Common myeloid progenitor, CD34-positive (primary cell): ENCODE data around the gene IL18RAP.

ENCODE experiments used
- CTCF ChIA-PET: fragments of 350-600 bp; sonication (Branson Sonifier 250); formaldehyde crosslinking; loops from one replicate; lab custom pipeline; 2021; ENCODE audit warnings: antibody characterized with exemption; lab: Charles Lee
- POLR2A ChIA-PET: fragments of 350-600 bp; sonication (Branson Sonifier 250); formaldehyde crosslinking; loops from one replicate; lab custom pipeline; 2021; ENCODE audit warnings: antibody characterized with exemption; lab: Charles Lee
- DNase-seq, 3 donors: peaks; one replicate each; pipeline versions ENCODE4 v3.0.0 to v3.0.0-alpha.2; 2013
- H3K27ac ChIP-seq, 2 experiments: 1 replicate in 1 of 2; 2 replicates in 1 of 2; pipeline ENCODE4 v1.7.0; 2013; ENCODE audit warnings: inconsistent platforms in 2 of 2, low read length in 2 of 2, mild to moderate bottlenecking in 2 of 2, low read depth in 1 of 2, moderate library complexity in 1 of 2; ENCODE audit not compliant: severe bottlenecking in 2 of 2, insufficient read depth in 1 of 2, poor library complexity in 1 of 2
- H3K27me3 ChIP-seq, 5 experiments: replicated peaks in 2 of 5; 1 replicate in 3 of 5; 2 replicates in 2 of 5; pipeline versions ENCODE4 v1.6.1 to v1.7.0; 2013; ENCODE audit warnings: low read length in 4 of 5, mild to moderate bottlenecking in 2 of 5, moderate library complexity in 2 of 5, inconsistent platforms in 1 of 5; ENCODE audit not compliant: insufficient read depth in 5 of 5, control insufficient read depth in 4 of 5
- H3K36me3 ChIP-seq, 4 experiments: 1 replicate in 2 of 4; 2 replicates in 2 of 4; pipeline versions ENCODE4 v1.6.1 to v1.7.0; 2013; ENCODE audit warnings: low read length in 3 of 4, control low read depth in 1 of 4, mild to moderate bottlenecking in 1 of 4; ENCODE audit not compliant: control insufficient read depth in 4 of 4, insufficient read depth in 4 of 4
- H3K4me1 ChIP-seq, 4 experiments: 1 replicate in 3 of 4; 2 replicates in 1 of 4; pipeline versions ENCODE4 v1.6.1 to v1.7.1; 2013; ENCODE audit warnings: low read length in 3 of 4, mild to moderate bottlenecking in 3 of 4, control low read depth in 1 of 4, inconsistent platforms in 1 of 4, moderate library complexity in 1 of 4; ENCODE audit not compliant: control insufficient read depth in 4 of 4, insufficient read depth in 4 of 4; ENCODE audit errors: control extremely low read depth in 1 of 4
- H3K4me3 ChIP-seq, 7 experiments: 1 replicate in 4 of 7; 2 replicates in 3 of 7; pipeline versions ENCODE4 v1.5.1 to v1.7.0; 2013; ENCODE audit warnings: mild to moderate bottlenecking in 7 of 7, low read length in 6 of 7, moderate library complexity in 6 of 7, inconsistent platforms in 2 of 7, low read depth in 2 of 7, control low read depth in 1 of 7; ENCODE audit not compliant: insufficient read depth in 4 of 7, control insufficient read depth in 1 of 7; ENCODE audit errors: extremely low read depth in 1 of 7
- H3K9me3 ChIP-seq, 5 experiments: 1 replicate in 4 of 5; 2 replicates in 1 of 5; pipeline versions ENCODE4 v1.6.1 to v1.7.1; 2013; ENCODE audit warnings: low read length in 4 of 5, mild to moderate bottlenecking in 2 of 5, inconsistent platforms in 1 of 5, low read depth in 1 of 5, moderate library complexity in 1 of 5; ENCODE audit not compliant: control insufficient read depth in 4 of 5, insufficient read depth in 2 of 5; ENCODE audit errors: control extremely low read depth in 1 of 5
- WGBS: methylation state at CpG from one replicate; pipeline ENCODE4 v1.1.5; 2013; ENCODE audit not compliant: insufficient coverage; 5-methylcytosine and 5-hydroxymethylcytosine counted together

IL18RAP gene

DNA sequence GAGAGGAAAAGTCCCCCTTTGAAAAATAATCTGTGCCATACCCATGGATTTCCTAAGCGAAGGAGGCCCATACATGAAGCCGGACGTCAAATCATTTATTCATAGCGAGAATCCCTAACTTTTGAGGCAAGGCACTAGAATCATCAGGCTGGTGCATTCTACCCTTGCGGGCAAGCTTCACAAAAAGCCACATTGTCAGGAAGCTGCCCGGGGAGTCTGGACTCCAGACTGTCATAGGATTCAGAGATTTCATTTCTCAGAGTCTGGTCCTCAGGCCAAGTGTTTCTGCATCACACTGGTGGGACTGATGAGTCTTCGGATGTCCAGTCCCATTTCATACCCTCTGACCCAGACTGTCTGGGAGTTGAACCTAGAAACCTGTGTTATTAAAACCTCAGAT is 59.0 kb downstream of the IL18RAP start:
- Histone ChIP-seq H3K9me3 (no peaks in the 10 kb centered on the region), H3K27ac (no peak overlapping the region), H3K27me3 (peaks cover 0 to 50% (median 19%) of the 10 kb centered on the region in 5 experiments), H3K4me1 (peaks cover 0 to 9% (median 0%) of the 10 kb centered on the region in 4 experiments), H3K36me3 (no peaks in the 10 kb centered on the region), H3K4me3 (no peak overlapping the region)
- WGBS, result 81% methylated on average over 6 of the region's 7 CpGs
- DNase-seq, result no peak
- POLR2A ChIA-PET, result no interaction called here
- CTCF ChIA-PET, result no interaction called here

DNA sequence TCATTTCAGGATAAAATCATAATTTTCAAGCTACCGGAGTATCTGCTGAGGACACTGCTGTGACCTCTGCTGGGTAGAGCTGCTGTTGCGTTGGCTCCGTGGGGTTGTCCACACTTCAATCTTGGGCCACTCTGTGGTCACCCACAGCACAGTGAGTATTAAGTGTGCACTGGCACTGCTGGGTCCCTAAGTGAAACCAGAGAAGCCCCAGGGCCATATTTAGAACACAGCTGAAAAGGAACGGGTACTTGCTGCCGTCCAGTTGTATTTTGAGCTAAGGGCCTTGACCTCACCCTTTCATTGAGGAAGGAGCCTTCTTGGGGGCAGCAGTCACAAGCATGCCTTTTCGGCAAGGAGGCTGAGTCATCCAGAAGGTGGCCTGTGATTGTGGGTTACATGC is 60.1 kb downstream of the IL18RAP start:
- WGBS, result 97% methylated on average over 6 of the region's 6 CpGs

DNA sequence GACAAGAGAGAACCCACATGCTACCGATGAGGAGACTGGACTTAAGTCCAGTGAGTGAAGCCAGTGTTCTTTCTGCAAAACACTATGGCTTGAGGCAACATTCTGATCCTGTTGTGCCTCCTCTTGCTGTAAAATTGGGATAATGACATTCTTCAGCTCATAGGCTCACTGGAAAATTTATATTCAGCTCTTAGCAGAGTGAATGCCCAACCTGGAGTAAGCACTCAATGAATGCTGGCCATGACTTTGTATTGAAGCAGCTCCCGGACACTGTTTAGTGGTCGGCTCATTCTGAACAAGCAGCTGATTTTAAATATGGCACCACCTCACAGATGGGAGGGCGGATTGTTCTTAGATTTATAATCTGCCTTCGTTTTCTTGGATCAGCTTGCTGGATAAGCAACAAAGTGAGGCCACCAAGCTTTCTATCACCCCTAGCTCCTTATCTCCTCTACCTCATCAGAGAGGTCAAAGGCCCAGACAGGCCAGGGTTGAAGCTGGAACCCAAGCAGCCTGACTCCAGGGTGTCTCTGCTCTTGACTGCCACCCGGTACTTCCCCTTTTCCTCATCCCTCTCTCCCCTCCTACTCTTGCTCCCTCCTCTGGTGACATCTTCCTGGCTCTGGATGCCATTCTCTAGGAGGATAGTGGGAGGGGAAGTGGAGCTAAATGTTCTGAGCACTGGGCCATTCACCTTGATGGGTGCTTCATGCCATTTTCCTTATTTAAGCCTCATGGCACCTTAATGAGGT is 61.5 kb downstream of the IL18RAP start:
- Histone ChIP-seq H3K36me3 (no peaks in the 10 kb centered on the region), H3K4me3 (no peak overlapping the region), H3K9me3 (no peaks in the 10 kb centered on the region), H3K4me1 (peaks cover 16 to 32% (median 17%) of the 10 kb centered on the region in 4 experiments), H3K27ac (no peak overlapping the region), H3K27me3 (peaks cover 0 to 41% (median 18%) of the 10 kb centered on the region in 5 experiments)
- 100% methylated on average over 4 of the region's 6 CpGs for WGBS
- ChIA-PET CTCF (interaction anchor here (1.8 to 2.8 kb wide), 2 partner anchors 10 to 136 kb away, joined by 3 to 18 read pairs; partner anchors contain the start of gene SLC9A4), POLR2A (no interaction called here)
- no peak for DNase-seq

More for the DNA sequence above, 60.1 kb downstream of the IL18RAP start:
- peaks cover 0 to 48% (median 22%) of the 10 kb centered on the region in 5 experiments for H3K27me3 ChIP-seq
- H3K4me1 ChIP-seq, result peaks cover 7 to 21% (median 9%) of the 10 kb centered on the region in 4 experiments
- H3K9me3 ChIP-seq, result no peaks in the 10 kb centered on the region
- H3K36me3 ChIP-seq, result no peaks in the 10 kb centered on the region
- H3K27ac ChIP-seq, result no peak overlapping the region
- no peak overlapping the region for H3K4me3 ChIP-seq
- ChIA-PET POLR2A (no interaction called here), CTCF (interaction anchor here (0.8 to 2.8 kb wide), 6 partner anchors 9 to 222 kb away, joined by 3 to 18 read pairs (median 4); partner anchors contain the start of gene SLC9A4)
- DNase-seq, result no peak

DNA sequence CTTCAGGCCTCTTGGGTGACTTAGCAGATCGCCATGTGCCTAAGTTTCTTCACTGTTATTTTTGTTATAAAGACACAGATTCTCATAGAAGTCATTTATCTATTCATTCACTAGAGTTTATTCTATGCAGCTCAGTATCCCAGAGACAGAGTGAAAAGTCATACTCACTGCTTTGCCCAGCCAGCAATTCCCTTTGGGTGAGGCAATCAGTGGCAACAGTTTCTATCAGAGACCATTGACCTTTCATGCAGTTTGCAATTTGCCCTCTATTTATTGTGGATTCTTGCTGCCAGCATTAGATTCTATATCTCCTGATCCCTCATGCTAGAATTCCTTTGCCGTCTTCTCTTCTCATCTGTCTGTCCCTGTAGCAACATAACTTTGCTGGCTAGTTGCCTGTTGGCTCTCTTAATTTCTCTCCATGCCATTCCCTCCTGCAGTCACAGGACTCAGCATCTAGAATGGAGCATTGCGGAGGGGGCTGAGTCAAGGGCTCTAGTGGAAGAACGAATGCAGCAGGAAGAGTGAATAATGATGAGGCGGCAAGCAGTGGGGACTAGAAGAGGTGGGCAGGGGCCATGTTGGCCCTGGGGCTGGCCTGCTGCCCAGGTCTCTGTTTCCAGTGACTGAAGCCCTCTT is 62.3 kb downstream of the IL18RAP start:
- no peak for DNase-seq
- ChIA-PET CTCF (interaction anchor here (2.8 kb wide), 1 partner anchor 11 kb away, joined by 18 read pairs; the partner anchor contains the start of gene SLC9A4), POLR2A (no interaction called here)
- Histone ChIP-seq H3K4me3 (no peak overlapping the region), H3K27ac (no peak overlapping the region), H3K4me1 (peaks cover 21 to 37% (median 24%) of the 10 kb centered on the region in 4 experiments), H3K27me3 (peaks cover 0 to 41% (median 16%) of the 10 kb centered on the region in 5 experiments), H3K9me3 (no peaks in the 10 kb centered on the region), H3K36me3 (no peaks in the 10 kb centered on the region)
- WGBS, result 100% methylated on average over 2 of the region's 5 CpGs

DNA sequence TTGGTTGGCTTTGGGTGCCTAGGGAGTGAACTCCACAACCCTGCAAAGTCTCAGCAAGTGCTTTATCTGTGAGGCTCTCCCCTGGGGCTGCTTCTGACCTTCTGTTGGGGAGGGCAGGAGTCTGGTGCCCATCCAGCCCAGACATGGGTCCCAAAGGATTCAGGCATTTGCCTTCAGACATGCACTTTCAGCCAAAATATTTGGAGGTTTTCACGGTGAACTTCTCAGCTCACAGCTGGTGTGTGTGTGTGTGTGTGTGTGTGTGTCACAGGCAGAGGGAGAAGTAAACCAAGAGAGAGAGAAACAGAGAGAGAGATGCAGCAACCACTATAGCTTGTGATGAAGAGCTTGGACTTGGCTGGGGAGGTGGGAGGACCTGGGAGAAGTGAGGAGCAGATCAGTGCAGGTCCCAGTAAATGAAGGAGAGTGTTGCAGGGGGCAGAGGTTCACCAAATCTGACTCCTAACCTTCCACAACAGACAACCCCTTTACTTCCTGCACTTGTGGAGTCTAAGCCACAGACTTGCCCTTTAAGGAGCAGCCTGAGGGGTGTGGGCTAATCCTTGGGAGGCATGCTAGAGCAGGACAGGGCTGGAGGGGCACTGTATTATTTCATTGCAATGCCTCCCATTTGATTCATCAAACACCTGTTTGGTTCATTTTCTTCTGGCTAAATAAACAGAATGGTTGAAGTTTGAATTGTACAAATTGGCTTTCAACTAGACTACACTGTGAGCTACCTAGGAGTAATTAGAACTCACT is 64.2 kb downstream of the IL18RAP start:
- Histone ChIP-seq H3K27ac (no peak overlapping the region), H3K27me3 (peaks cover 0 to 41% (median 14%) of the 10 kb centered on the region in 5 experiments), H3K9me3 (peaks cover 0 to 2% (median 0%) of the 10 kb centered on the region in 5 experiments), H3K4me1 (peaks cover 22 to 41% (median 24%) of the 10 kb centered on the region in 4 experiments), H3K4me3 (no peak overlapping the region), H3K36me3 (no peaks in the 10 kb centered on the region)
- WGBS, result no CpG with 5 or more reads among the region's 1 CpG
- ChIA-PET POLR2A (interaction anchor here (1.2 kb wide), 1 partner anchor 13 kb away, joined by 4 read pairs; no protein-coding TSS in a partner anchor), CTCF (interaction anchor here (0.7 to 6.0 kb wide), 4 partner anchors 11 to 44 kb away, joined by 3 to 39 read pairs (median 4); partner anchors contain the start of gene SLC9A4)
- DNase-seq, result peak in 2 of 3 donors; percentile 18 to 19

DNA sequence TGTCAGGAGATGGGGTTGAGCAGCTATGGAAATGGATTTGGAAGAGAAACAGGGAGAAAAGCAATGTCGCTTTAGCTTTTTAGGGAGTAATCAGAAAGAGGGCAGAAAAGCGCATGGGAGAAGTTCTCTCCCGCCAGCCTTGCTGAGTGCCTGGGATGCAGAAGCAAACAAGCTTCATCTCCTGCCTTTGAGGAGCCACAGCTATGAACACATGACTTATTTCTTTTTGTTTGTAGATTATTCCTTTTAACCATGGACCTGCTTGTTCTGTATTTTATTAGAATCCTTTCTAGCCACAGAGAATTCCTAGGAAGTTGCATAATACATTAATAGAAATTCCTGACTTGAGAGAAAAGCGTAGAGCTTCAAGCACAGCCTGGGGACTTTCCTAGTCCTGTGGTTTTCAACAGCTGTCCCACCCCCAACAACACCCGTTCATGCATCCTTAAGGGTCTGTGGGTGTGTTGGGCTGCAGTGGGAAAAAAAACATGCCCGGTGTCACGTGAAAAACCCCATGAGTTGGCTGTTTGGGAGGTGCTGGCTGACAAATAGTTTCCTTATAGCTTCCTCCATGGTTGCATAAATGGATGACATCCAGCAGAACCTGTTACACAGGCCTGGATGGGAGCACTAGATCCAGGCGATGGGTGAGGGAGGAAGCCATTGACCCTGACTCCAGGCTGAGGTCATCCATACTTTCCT is 65.0 kb downstream of the IL18RAP start:
- Histone ChIP-seq H3K4me3 (peak overlapping the region in 1 of 7 experiments; percentile 16), H3K36me3 (no peaks in the 10 kb centered on the region), H3K27me3 (peaks cover 0 to 46% (median 14%) of the 10 kb centered on the region in 5 experiments), H3K9me3 (peaks cover 0 to 2% (median 0%) of the 10 kb centered on the region in 5 experiments), H3K27ac (no peak overlapping the region), H3K4me1 (peaks cover 22 to 41% (median 24%) of the 10 kb centered on the region in 4 experiments)
- ChIA-PET CTCF (interaction anchor here (0.7 to 6.0 kb wide), 4 partner anchors 12 to 45 kb away, joined by 3 to 39 read pairs (median 4); partner anchors contain the start of gene SLC9A4), POLR2A (interaction anchor here (1.2 kb wide), 1 partner anchor 12 kb away, joined by 4 read pairs; no protein-coding TSS in a partner anchor)
- DNase-seq, result peak; percentile 47 to 87 (median 84)
- WGBS, result 41% methylated on average over 6 of the region's 8 CpGs
